SK-N-SH (cell line): ENCODE measurements around the gene KCNC3. TPM values are rescaled to one million over a fixed set of nuclear protein-coding genes. Genes with fewer than 3 reads are reported as not detected.

Experiments used
- CTCF ChIA-PET: fragments of 300-600, 350-600 bp; formaldehyde crosslinking; extraction: SDS; loops from one replicate; lab custom pipeline; 2021; lab: Yijun Ruan, JAX
- POLR2A ChIA-PET: fragments of 350-600 bp; sonication (Branson Sonifier 250); formaldehyde crosslinking; extraction: SDS; loops from one replicate; lab custom pipeline; 2020; ENCODE audit warnings: antibody characterized with exemption, inconsistent platforms; lab: Yijun Ruan, JAX
- DNase-seq: peaks from one replicate; pipeline ENCODE4 v3.0.0; 2012
- H2AFZ ChIP-seq: fragments of 200-600 bp; sonication (generic); 2 replicates; pipeline ENCODE4 v1.8.1; 2016; ENCODE audit warnings: antibody characterized with exemption, mild to moderate bottlenecking, low read depth
- H3F3A ChIP-seq: fragments of 200-600 bp; sonication (generic); replicated peaks from 2 replicates; pipeline ENCODE3; 2016; ENCODE audit warnings: antibody characterized with exemption, mild to moderate bottlenecking; ENCODE audit not compliant: insufficient read depth
- H3K27ac ChIP-seq, 2 experiments: fragments of 200-500 bp in 1 of 2; fragments of 200-600 bp in 1 of 2; sonication (Bioruptor generic) in 1 of 2; sonication (generic), shearing (Covaris generic) in 1 of 2; 2 replicates each; pipeline versions ENCODE4 v1.5.1 to v1.6.1; 2014 to 2016; ENCODE audit warnings: low read depth in 2 of 2, inconsistent platforms in 1 of 2, low read length in 1 of 2, mild to moderate bottlenecking in 1 of 2, mixed read lengths in 1 of 2
- H3K27me3 ChIP-seq: fragments of 200-600 bp; sonication (generic), shearing (Covaris generic); 2 replicates; pipeline ENCODE4 v1.6.1; 2016; ENCODE audit warnings: mixed run types; ENCODE audit not compliant: insufficient read depth
- H3K36me3 ChIP-seq, 2 experiments: fragments of 200-500 bp in 1 of 2; fragments of 200-600 bp in 1 of 2; sonication (Bioruptor generic) in 1 of 2; sonication (generic) in 1 of 2; replicated peaks in 1 of 2; 2 replicates each; pipeline versions ENCODE3 to v1.5.1; 2014 to 2016; ENCODE audit warnings: low read length in 1 of 2, mild to moderate bottlenecking in 1 of 2; ENCODE audit not compliant: insufficient read depth in 2 of 2, control insufficient read depth in 1 of 2
- H3K4me1 ChIP-seq, 2 experiments: fragments of 200-500 bp in 1 of 2; fragments of 200-600 bp in 1 of 2; sonication (Bioruptor generic) in 1 of 2; sonication (generic), shearing (Covaris generic) in 1 of 2; 2 replicates each; pipeline versions ENCODE4 v1.5.1 to v1.6.1; 2014 to 2016; ENCODE audit warnings: low read depth in 1 of 2, low read length in 1 of 2, mixed run types in 1 of 2; ENCODE audit not compliant: insufficient read depth in 2 of 2, control insufficient read depth in 1 of 2
- H3K4me2 ChIP-seq: fragments of 200-600 bp; sonication (generic), shearing (Covaris generic); 2 replicates; pipeline ENCODE4 v1.6.1; 2017; ENCODE audit warnings: mixed run types
- H3K4me3 ChIP-seq, 2 experiments: fragments of 200-500 bp in 1 of 2; fragments of 200-600 bp in 1 of 2; sonication (Bioruptor generic) in 1 of 2; sonication (generic), shearing (Covaris generic) in 1 of 2; 2 replicates each; pipeline versions ENCODE4 v1.5.1 to v1.8.1; 2014 to 2016; ENCODE audit warnings: low read depth in 2 of 2, inconsistent platforms in 1 of 2, low read length in 1 of 2, mild to moderate bottlenecking in 1 of 2, mixed read lengths in 1 of 2, moderate library complexity in 1 of 2
- H3K79me2 ChIP-seq: fragments of 200-600 bp; sonication (generic); 2 replicates; pipeline ENCODE4 v1.8.1; 2017; ENCODE audit warnings: mild to moderate bottlenecking; ENCODE audit not compliant: insufficient read depth
- H3K9ac ChIP-seq: fragments of 200-600 bp; sonication (generic); 2 replicates; pipeline ENCODE4 v1.6.1; 2017; ENCODE audit warnings: mixed run types
- H3K9me2 ChIP-seq: fragments of 200-600 bp; sonication (generic); 2 replicates; pipeline ENCODE4 v1.6.1; 2017; ENCODE audit warnings: mixed run types
- H3K9me3 ChIP-seq: fragments of 200-600 bp; sonication (generic); 2 replicates; pipeline ENCODE4 v1.6.1; 2017; ENCODE audit warnings: mixed run types, mild to moderate bottlenecking, moderate library complexity
- H4K20me1 ChIP-seq: fragments of 200-600 bp; sonication (generic); 2 replicates; pipeline ENCODE4 v1.6.1; 2017; ENCODE audit warnings: mild to moderate bottlenecking, mixed run types; ENCODE audit not compliant: insufficient read depth
- CHD2 ChIP-seq: fragments of 150-350 bp; IDR thresholded peaks from 2 replicates; pipeline ENCODE4 v1.6.1; 2018; ENCODE audit warnings: low read length; ENCODE audit not compliant: partially characterized antibody
- EP300 ChIP-seq, 2 experiments: IDR thresholded peaks; 2 replicates each; pipeline versions ENCODE4 v1.4.0 to v1.6.1; 2012; ENCODE audit warnings: borderline replicate concordance in 1 of 2, low read depth in 1 of 2, low read length in 1 of 2
- EZH2phosphoT487 ChIP-seq: fragments of 200-600 bp; sonication (generic); IDR thresholded peaks from 2 replicates; pipeline ENCODE4 v1.6.1; 2017; ENCODE audit warnings: low read depth, mixed run types, mild to moderate bottlenecking, antibody characterized with exemption, moderate library complexity, borderline replicate concordance
- FOSL2 ChIP-seq: IDR thresholded peaks from 2 replicates; pipeline ENCODE4 v1.4.0; 2012; ENCODE audit warnings: low read depth, mild to moderate bottlenecking, moderate library complexity, borderline replicate concordance
- FOXM1 ChIP-seq: IDR thresholded peaks from 2 replicates; pipeline ENCODE4 v1.4.0; 2012; ENCODE audit warnings: low read depth, mild to moderate bottlenecking
- JUND ChIP-seq: IDR thresholded peaks from 2 replicates; pipeline ENCODE4 v1.4.0; 2012
- NFIC ChIP-seq: IDR thresholded peaks from 2 replicates; pipeline ENCODE4 v1.4.0; 2012; ENCODE audit warnings: borderline replicate concordance
- PBX3 ChIP-seq: IDR thresholded peaks from 2 replicates; pipeline ENCODE4; 2012
- POLR2AphosphoS5 ChIP-seq: IDR thresholded peaks from 2 replicates; pipeline ENCODE4 v1.6.1; 2012; ENCODE audit warnings: low read depth, low read length
- SIN3A ChIP-seq: IDR thresholded peaks from 2 replicates; pipeline ENCODE4 v1.6.1; 2012; ENCODE audit warnings: low read depth, mild to moderate bottlenecking, low read length, moderate library complexity, borderline replicate concordance
- TCF12 ChIP-seq: IDR thresholded peaks from 2 replicates; pipeline ENCODE4 v1.4.0; 2012
- TEAD4 ChIP-seq: IDR thresholded peaks from 2 replicates; pipeline ENCODE4 v1.4.0; 2012; ENCODE audit warnings: mild to moderate bottlenecking, borderline replicate concordance; ENCODE audit not compliant: insufficient read depth
- WGBS: methylation state at CpG from one replicate; pipeline ENCODE4 v1.1.6; 2017; ENCODE audit warnings: low lambda C conversion rate; 5-methylcytosine and 5-hydroxymethylcytosine counted together
- polyA plus RNA-seq, 3 experiments: library from polyadenylated mRNA; depleted of rRNA; stranded (reverse); fragments of >200 nt; gene quantifications; 2 replicates each; pipeline ENCODE4 v1.2.3, GENCODE V29; 2012

The KCNC3 gene
- polyA plus RNA-seq, 1 of the 3 experiments (the other 2 are of a cell fraction), result 0.30 TPM

- peaks cover 60% of the 10 kb centered on the region for H3K27me3 ChIP-seq
- no peak for DNase-seq
- peaks cover 3% of the 10 kb centered on the region; the same call in 1 of the 2 replicates for H3K9me3 ChIP-seq
- no peaks in the 10 kb centered on the region for H3K79me2 ChIP-seq
- no peak overlapping the region for H3K27ac ChIP-seq
- CTCF ChIA-PET, result interaction anchor here (0.8 to 1.7 kb wide), 4 partner anchors 10 to 29 kb away, joined by 3 to 6 read pairs (median 3); no protein-coding TSS in a partner anchor
- POLR2A ChIA-PET, result no interaction called here
- H4K20me1 ChIP-seq, result no peaks in the 10 kb centered on the region
- no peak overlapping the region for H3K9ac ChIP-seq
- no peaks in the 10 kb centered on the region for H3K4me1 ChIP-seq
- no peaks in the 10 kb centered on the region for H3K36me3 ChIP-seq
- no peak overlapping the region for H3K4me2 ChIP-seq
- no peak overlapping the region for H2AFZ ChIP-seq
- TF ChIP-seq NFIC (no peak), SIN3A (no peak), EP300 (IDR thresholded peaks at IDR 0.05; ENCODE audit: borderline replicate concordance in 1 of 2, low read depth in 1 of 2, low read length in 1 of 2) (no peak), CHD2 (no peak), TEAD4 (no peak), FOSL2 (no peak), PBX3 (no peak), JUND (no peak), POLR2AphosphoS5 (no peak), FOXM1 (no peak), TCF12 (no peak)
- TF ChIP-seq, all 33 proteins: peak for 0
- H3F3A ChIP-seq, result no peaks in the 10 kb centered on the region
- no peaks in the 10 kb centered on the region for H3K9me2 ChIP-seq
- H3K4me3 ChIP-seq, result no peak overlapping the region
- 40% methylated on average over 15 of the region's 22 CpGs for WGBS
Measured at GRCh38 chr19:50281491-50281890, 47.7 kb downstream of the KCNC3 start.

GRCh38 chr19:50280983-50281382 lies 48.2 kb downstream of the KCNC3 start:
- Histone ChIP-seq H3K4me3 (no peak overlapping the region), H3K27me3 (peaks cover 65% of the 10 kb centered on the region), H3K27ac (no peak overlapping the region), H3F3A (no peaks in the 10 kb centered on the region), H3K36me3 (no peaks in the 10 kb centered on the region), H3K9ac (no peak overlapping the region), H3K9me3 (peaks cover 3% of the 10 kb centered on the region; the same call in 1 of the 2 replicates), H3K9me2 (no peaks in the 10 kb centered on the region), H2AFZ (no peak overlapping the region), H3K79me2 (no peaks in the 10 kb centered on the region), H4K20me1 (no peaks in the 10 kb centered on the region), H3K4me1 (no peaks in the 10 kb centered on the region), H3K4me2 (no peak overlapping the region)
- TF ChIP-seq EZH2phosphoT487 (no peak), FOSL2 (no peak), CHD2 (no peak)
- POLR2A ChIA-PET, result no interaction called here
- 6% methylated on average over 3 of the region's 3 CpGs for WGBS
- CTCF ChIA-PET, result interaction anchor here (0.8 to 1.4 kb wide), 3 partner anchors 20 to 29 kb away, joined by 3 read pairs; no protein-coding TSS in a partner anchor
- DNase-seq, result no peak
